Transverse colon (tissue), 4 donors: ENCODE measurements around the gene HSPA1A. TPM values are rescaled to one million over a fixed set of nuclear protein-coding genes. Genes with fewer than 3 reads are reported as not detected.
A peak's percentile ranks its signal among the peaks of the same experiment; 100 is the strongest.

Experiments used
- DNase-seq: peaks from one replicate; pipeline ENCODE4 v3.0.0-alpha.2; 2019
- H3K27ac ChIP-seq, 4 donors: fragments of 200-600 bp; sonication (generic); 2 replicates each; pipeline ENCODE4 v1.5.1; 2016 to 2018; ENCODE audit warnings: inconsistent platforms in 4 of 4
- H3K27me3 ChIP-seq: fragments of 200-600 bp; sonication (generic); 2 replicates; pipeline ENCODE4 v1.5.1; 2017; ENCODE audit warnings: inconsistent platforms
- H3K36me3 ChIP-seq, 4 donors: fragments of 200-600 bp; sonication (generic); 2 replicates each; pipeline ENCODE4 v1.5.1; 2017 to 2019; ENCODE audit warnings: inconsistent platforms in 4 of 4
- H3K4me1 ChIP-seq, 4 donors: fragments of 200-600 bp; sonication (generic); 2 replicates each; pipeline ENCODE4 v1.5.1; 2017 to 2020; ENCODE audit warnings: inconsistent platforms in 4 of 4
- H3K4me3 ChIP-seq, 4 donors: fragments of 200-600 bp; sonication (generic); 1 replicate in 1 of 4; 2 replicates in 3 of 4; pipeline versions ENCODE4 v1.5.1 to v1.6.1; 2017 to 2019; ENCODE audit warnings: inconsistent platforms in 4 of 4
- H3K9me3 ChIP-seq, 2 donors: fragments of 200-600 bp; sonication (generic); 2 replicates each; pipeline ENCODE4 v1.5.1; 2017 to 2019; ENCODE audit warnings: inconsistent platforms in 2 of 2
- EP300 ChIP-seq: sonication (generic); formaldehyde crosslinking; IDR thresholded peaks from one replicate; pipeline ENCODE4 v1.6.1; 2017; ENCODE audit warnings: antibody characterized with exemption, low read depth
- POLR2A ChIP-seq: fragments of 450-650 bp; IDR thresholded peaks from one replicate; pipeline ENCODE4 v1.6.1; 2016; ENCODE audit warnings: antibody characterized with exemption, mild to moderate bottlenecking, moderate library complexity
- POLR2AphosphoS5 ChIP-seq, 3 donors: sonication (generic); formaldehyde crosslinking; IDR thresholded peaks; one replicate each; pipeline ENCODE4 v1.6.1; 2016; ENCODE audit warnings: antibody characterized with exemption in 3 of 3
- WGBS, 2 donors: methylation state at CpG; one replicate each; pipeline ENCODE4 v1.1.5; 2018; ENCODE audit warnings: low coverage in 1 of 2; 5-methylcytosine and 5-hydroxymethylcytosine counted together
- in situ Hi-C, 4 donors: fragments of 200-750 bp; cut with MboI; loops; one replicate each; pipeline versions ENCODE4 v1.15.0 to v1.15.1; 2017; ENCODE audit warnings: low sequenced_read_pairs in 3 of 4, low pct_ligation_motif_present in 1 of 4, low pct_unique_long_range_greater_than_20kb in 1 of 4
- intact Hi-C: fragments of 100-400 bp; cut with DNase I; formaldehyde crosslinking; loops from one replicate; pipeline ENCODE4 v1.15.1; 2023; ENCODE audit warnings: low total_unique reads
- total RNA-seq, 4 donors: library from RNA; depleted of rRNA; stranded (reverse); fragments of >200 nt; gene quantifications; one replicate each; pipeline ENCODE4 v1.1.0, GENCODE V29; 2016
- TF ChIP-seq, protein P1 (sequence below), 5 experiments: fragments of 200-600 bp in 3 of 5; fragments of 450-650 bp in 2 of 5; sonication (generic) in 3 of 5; IDR thresholded peaks; 1 replicate in 2 of 5; 2 replicates in 3 of 5; pipeline ENCODE4 v1.5.1; 2016 to 2017; ENCODE audit warnings: antibody characterized with exemption in 5 of 5, inconsistent platforms in 3 of 5, mild to moderate bottlenecking in 2 of 5, moderate library complexity in 1 of 5

Gene HSPA1A
- total RNA-seq, 4 donors from 2014 or later: 192 to 247 (median 221) TPM

- Histone ChIP-seq H3K4me1 (peaks cover 23 to 52% (median 40%) of the 10 kb centered on the region in 4 donors), H3K4me3 (peak overlapping the region; percentile 50 to 74 (median 54)), H3K27me3 (no peaks in the 10 kb centered on the region), H3K9me3 (no peaks in the 10 kb centered on the region), H3K27ac (peak overlapping the region; percentile 93 to 99 (median 97)), H3K36me3 (no peaks in the 10 kb centered on the region)
- intact Hi-C loops: loop anchor here (5.0 to 10.0 kb wide), 2 partner anchors 104 to 146 kb away; partner anchors contain the start of genes DDAH2 and LY6G5C
- in situ Hi-C loops: no loop called here
- TF ChIP-seq POLR2A: no peak
- peak in 2 of 3 donors; percentile 30 to 53 for TF ChIP-seq POLR2AphosphoS5 (IDR thresholded peaks at IDR 0.05)
- TF ChIP-seq, protein P1, sequence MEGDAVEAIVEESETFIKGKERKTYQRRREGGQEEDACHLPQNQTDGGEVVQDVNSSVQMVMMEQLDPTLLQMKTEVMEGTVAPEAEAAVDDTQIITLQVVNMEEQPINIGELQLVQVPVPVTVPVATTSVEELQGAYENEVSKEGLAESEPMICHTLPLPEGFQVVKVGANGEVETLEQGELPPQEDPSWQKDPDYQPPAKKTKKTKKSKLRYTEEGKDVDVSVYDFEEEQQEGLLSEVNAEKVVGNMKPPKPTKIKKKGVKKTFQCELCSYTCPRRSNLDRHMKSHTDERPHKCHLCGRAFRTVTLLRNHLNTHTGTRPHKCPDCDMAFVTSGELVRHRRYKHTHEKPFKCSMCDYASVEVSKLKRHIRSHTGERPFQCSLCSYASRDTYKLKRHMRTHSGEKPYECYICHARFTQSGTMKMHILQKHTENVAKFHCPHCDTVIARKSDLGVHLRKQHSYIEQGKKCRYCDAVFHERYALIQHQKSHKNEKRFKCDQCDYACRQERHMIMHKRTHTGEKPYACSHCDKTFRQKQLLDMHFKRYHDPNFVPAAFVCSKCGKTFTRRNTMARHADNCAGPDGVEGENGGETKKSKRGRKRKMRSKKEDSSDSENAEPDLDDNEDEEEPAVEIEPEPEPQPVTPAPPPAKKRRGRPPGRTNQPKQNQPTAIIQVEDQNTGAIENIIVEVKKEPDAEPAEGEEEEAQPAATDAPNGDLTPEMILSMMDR (IDR thresholded peaks at IDR 0.05): no peak
- no peak for TF ChIP-seq EP300
- WGBS, 2 donors: 34 to 51% methylated on average over 4 to 6 of the region's 6 CpGs
- no peak for DNase-seq
These were observed 15.6 kb downstream of the HSPA1A start for GRCh38 chr6:31830886-31831335.

GRCh38 chr6:31831350-31832215 lies 16.2 kb downstream of the HSPA1A start:
- in situ Hi-C loops: no loop called here
- H3K4me1 ChIP-seq: peaks cover 23 to 52% (median 40%) of the 10 kb centered on the region in 4 donors

DNA sequence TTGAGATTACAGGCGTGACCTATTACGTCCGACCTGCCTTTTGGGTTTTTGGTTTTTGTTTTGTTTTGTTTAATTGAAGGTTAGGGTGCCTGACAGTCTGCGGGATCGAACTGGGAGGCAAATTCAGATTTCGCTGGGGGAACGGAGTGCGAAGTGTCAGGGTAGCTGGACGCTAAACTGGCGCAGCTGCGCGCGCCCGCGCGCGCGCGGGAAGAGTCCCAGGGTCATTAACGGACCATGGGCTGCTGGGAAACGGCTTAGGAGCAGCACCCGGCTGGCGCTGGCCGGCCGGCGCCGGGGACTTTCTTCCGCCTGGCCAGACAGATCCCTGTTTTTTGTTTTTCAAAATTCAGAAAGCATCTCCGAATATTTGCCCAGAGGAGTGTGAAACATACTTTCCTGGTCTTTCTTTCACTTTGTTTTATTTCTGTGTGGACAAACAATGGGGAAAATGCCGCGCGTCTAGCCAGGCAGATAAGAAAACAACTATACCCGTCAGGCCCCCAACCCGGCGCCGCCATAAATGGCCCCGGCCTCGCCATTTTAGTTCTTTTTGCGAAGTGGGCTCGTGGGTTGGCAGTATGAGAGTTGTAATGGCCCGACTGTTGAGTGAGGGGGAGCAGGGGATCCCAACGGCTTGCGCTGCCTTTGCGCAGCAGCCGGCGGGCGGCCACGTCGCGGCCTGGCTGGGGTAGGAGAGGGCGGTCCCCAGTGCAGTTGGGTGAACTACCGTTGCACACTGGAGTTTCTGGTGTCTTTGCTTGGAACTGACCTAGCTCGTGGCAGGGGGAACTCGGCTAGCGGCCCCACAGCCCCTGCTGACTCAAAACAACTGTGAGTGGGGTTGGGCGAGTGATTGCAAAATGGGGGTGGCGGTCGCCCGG lies 19.3 kb downstream of the HSPA1A start:
- in situ Hi-C loops: no loop called here

More at GRCh38 chr6:31831350-31832215, 16.2 kb downstream of the HSPA1A start:
- no peaks in the 10 kb centered on the region for H3K27me3 ChIP-seq
- no peaks in the 10 kb centered on the region for H3K36me3 ChIP-seq
- peak in 2 of 3 donors; percentile 34 to 36 for TF ChIP-seq POLR2AphosphoS5 (IDR thresholded peaks at IDR 0.05)
- no peak for TF ChIP-seq EP300
- TF ChIP-seq, protein P1 (IDR thresholded peaks at IDR 0.05): no peak
- no peak for TF ChIP-seq POLR2A
- H3K27ac ChIP-seq: peak overlapping the region; percentile 93 to 99 (median 97)
- 60 to 75% methylated on average over 7 to 15 of the region's 15 CpGs for WGBS, 2 donors
- no peaks in the 10 kb centered on the region for H3K9me3 ChIP-seq
- H3K4me3 ChIP-seq: peak overlapping the region in 2 of 4 donors; percentile 53 to 74
- intact Hi-C loops: loop anchor here (5.0 to 10.0 kb wide), 2 partner anchors 104 to 147 kb away; partner anchors contain the start of genes DDAH2 and LY6G5C
- no peak for DNase-seq

More for the DNA sequence above, 19.3 kb downstream of the HSPA1A start:
- intact Hi-C loops: loop anchor here (5.0 to 10.0 kb wide), 2 partner anchors 107 to 150 kb away; partner anchors contain the start of genes DDAH2 and LY6G5C
- H3K27ac ChIP-seq: peak overlapping the region; percentile 93 to 99 (median 97)
- no peaks in the 10 kb centered on the region for H3K27me3 ChIP-seq
- H3K36me3 ChIP-seq: peaks cover 0 to 21% (median 9%) of the 10 kb centered on the region in 4 donors
- peak; percentile 90 for DNase-seq
- H3K9me3 ChIP-seq: no peaks in the 10 kb centered on the region
- peaks cover 27 to 79% (median 62%) of the 10 kb centered on the region in 4 donors for H3K4me1 ChIP-seq
- peak overlapping the region; percentile 76 to 91 (median 84) for H3K4me3 ChIP-seq
- 0 to 1% methylated on average over 2 to 57 of the region's 59 CpGs for WGBS, 2 donors
- TF ChIP-seq, protein P1 (IDR thresholded peaks at IDR 0.05): no peak
- peak; percentile 12 for TF ChIP-seq EP300
- TF ChIP-seq POLR2AphosphoS5 (IDR thresholded peaks at IDR 0.05): peak; percentile 75 to 86 (median 75)
- peak; percentile 78 for TF ChIP-seq POLR2A
